HG02798 (cell line): Measurements from ENCODE around the gene LYRM9.
"Not testable (repeated sequence)": the region's sequence is repeated elsewhere in the genome, so short reads cannot be mapped to it uniquely, and the experiment has no call there.

Source experiments
- ATAC-seq: cut with Tn5 transposase; IDR thresholded peaks from one replicate; pipeline ENCODE4 v1.9.1; 2021; ENCODE audit warnings: mild to moderate bottlenecking; ENCODE audit not compliant: unreplicated experiment, poor library complexity

Gene LYRM9

GRCh38 chr17:27906623-27907022, 13.5 kb upstream of the LYRM9 start:
- ATAC-seq = no peak

- no peak for ATAC-seq
Observed at GRCh38 chr17:27906226-27906580, 13.0 kb upstream of the LYRM9 start.

- no peak for ATAC-seq
Observed at GRCh38 chr17:27905447-27906225, 12.5 kb upstream of the LYRM9 start.

GRCh38 chr17:27904534-27905446, 11.6 kb upstream of the LYRM9 start:
- ATAC-seq = no peak

GRCh38 chr17:27904114-27904513, 10.9 kb upstream of the LYRM9 start:
- no peak for ATAC-seq

GRCh38 chr17:27899525-27899924, 6.4 kb upstream of the LYRM9 start:
- ATAC-seq = no peak

GRCh38 chr17:27898096-27898495, 4.9 kb upstream of the LYRM9 start:
- ATAC-seq = no peak

- no peak for ATAC-seq
Observed at GRCh38 chr17:27896701-27897100, 3.5 kb upstream of the LYRM9 start.

- no peak for ATAC-seq
Observed at GRCh38 chr17:27895940-27896535, 2.9 kb upstream of the LYRM9 start.

GRCh38 chr17:27895123-27895895, 2.1 kb upstream of the LYRM9 start:
- ATAC-seq = no peak

- ATAC-seq = no peak
Observed at GRCh38 chr17:27893841-27894503, 807 bp upstream of the LYRM9 start.

GRCh38 chr17:27892542-27892865, 661 bp downstream of the LYRM9 start:
- ATAC-seq = no peak

GRCh38 chr17:27891841-27892240, 1.3 kb downstream of the LYRM9 start:
- ATAC-seq = no peak

GRCh38 chr17:27889711-27890251, 3.4 kb downstream of the LYRM9 start:
- no peak for ATAC-seq

- no peak for ATAC-seq
Observed at GRCh38 chr17:27888945-27889344, 4.2 kb downstream of the LYRM9 start.

- no peak for ATAC-seq
Observed at GRCh38 chr17:27888067-27888466, 5.1 kb downstream of the LYRM9 start.

GRCh38 chr17:27886348-27886906, 6.7 kb downstream of the LYRM9 start:
- not testable (repeated sequence) for ATAC-seq

GRCh38 chr17:27882162-27882840, 10.9 kb downstream of the LYRM9 start:
- no peak for ATAC-seq
